CD14-positive monocyte (primary cell): Measurements from ENCODE around the gene INHBC. TPM values are rescaled to one million over a fixed set of nuclear protein-coding genes. Genes with fewer than 3 reads are reported as not detected.

ENCODE experiments used
- DNase-seq, 3 donors: peaks; one replicate each; pipeline ENCODE4 v3.0.0-alpha.2; 2011 to 2022
- H2AFZ ChIP-seq: 2 replicates; pipeline ENCODE4 v1.6.0; 2012; ENCODE audit warnings: mild to moderate bottlenecking, low read depth, low read length, inconsistent platforms; ENCODE audit not compliant: insufficient read depth, poor library complexity, severe bottlenecking
- H3K27ac ChIP-seq, 2 donors: 1 replicate in 1 of 2; 2 replicates in 1 of 2; pipeline ENCODE4 v1.5.1; 2012 to 2013; ENCODE audit warnings: low read length in 2 of 2, control low read depth in 1 of 2, inconsistent platforms in 1 of 2, low read depth in 1 of 2, mild to moderate bottlenecking in 1 of 2
- H3K27me3 ChIP-seq, 2 donors: one replicate each; pipeline versions ENCODE4 v1.6.0 to v1.6.1; 2011 to 2013; ENCODE audit warnings: low read length in 2 of 2; ENCODE audit not compliant: control insufficient read depth in 2 of 2, insufficient read depth in 2 of 2
- H3K36me3 ChIP-seq, 2 donors: replicated peaks in 1 of 2; 1 replicate in 1 of 2; 2 replicates in 1 of 2; pipeline versions ENCODE4 v1.5.1 to v1.6.1; 2012 to 2013; ENCODE audit warnings: low read length in 2 of 2, control low read depth in 1 of 2, inconsistent platforms in 1 of 2, mild to moderate bottlenecking in 1 of 2; ENCODE audit not compliant: insufficient read depth in 2 of 2, control insufficient read depth in 1 of 2
- H3K4me1 ChIP-seq, 2 donors: 1 replicate in 1 of 2; 2 replicates in 1 of 2; pipeline versions ENCODE4 v1.5.1 to v1.6.1; 2012 to 2013; ENCODE audit warnings: low read length in 2 of 2, control low read depth in 1 of 2, inconsistent platforms in 1 of 2, mild to moderate bottlenecking in 1 of 2, moderate library complexity in 1 of 2; ENCODE audit not compliant: insufficient read depth in 2 of 2, control insufficient read depth in 1 of 2
- H3K4me2 ChIP-seq: replicated peaks from 2 replicates; pipeline ENCODE3; 2012; ENCODE audit warnings: low read length, moderate library complexity, mild to moderate bottlenecking; ENCODE audit not compliant: poor library complexity, severe bottlenecking; ENCODE audit errors: extremely low read depth
- H3K4me3 ChIP-seq, 3 experiments: fragments of 200-600 bp in 1 of 3; sonication (generic) in 1 of 3; replicated peaks in 1 of 3; 1 replicate in 2 of 3; 2 replicates in 1 of 3; pipeline ENCODE4 v1.5.1; 2011 to 2013; ENCODE audit warnings: low read length in 3 of 3, mild to moderate bottlenecking in 3 of 3, control low read depth in 2 of 3, low read depth in 2 of 3, inconsistent platforms in 1 of 3, moderate library complexity in 1 of 3
- H3K79me2 ChIP-seq: 2 replicates; pipeline ENCODE4 v1.6.0; 2012; ENCODE audit warnings: mild to moderate bottlenecking, control low read depth, inconsistent platforms, low read length, moderate library complexity; ENCODE audit not compliant: insufficient read depth
- H3K9ac ChIP-seq: 2 replicates; pipeline ENCODE4 v1.6.0; 2017; ENCODE audit warnings: low read length, mild to moderate bottlenecking; ENCODE audit not compliant: insufficient read depth, poor library complexity, severe bottlenecking
- H3K9me3 ChIP-seq, 2 donors: replicated peaks in 1 of 2; 1 replicate in 1 of 2; 2 replicates in 1 of 2; pipeline versions ENCODE4 v1.5.1 to v1.6.1; 2012 to 2013; ENCODE audit warnings: low read length in 2 of 2, control low read depth in 1 of 2; ENCODE audit not compliant: control insufficient read depth in 1 of 2, insufficient read depth in 1 of 2
- H4K20me1 ChIP-seq: 2 replicates; pipeline ENCODE4 v1.6.0; 2012; ENCODE audit warnings: mild to moderate bottlenecking, low read length, control low read depth, moderate library complexity; ENCODE audit not compliant: insufficient read depth
- H3K27ac Mint-ChIP-seq, 7 donors: one replicate each; pipeline ENCODE4 v1.8.0; 2020; ENCODE audit warnings: mild to moderate bottlenecking in 7 of 7, mixed read lengths in 7 of 7, moderate library complexity in 6 of 7, inconsistent platforms in 2 of 7
- H3K27me3 Mint-ChIP-seq, 3 donors: one replicate each; pipeline ENCODE4 v1.8.0; 2021 to 2022; ENCODE audit warnings: low read depth in 3 of 3, mild to moderate bottlenecking in 3 of 3, mixed read lengths in 3 of 3, moderate library complexity in 3 of 3, inconsistent platforms in 1 of 3
- H3K36me3 Mint-ChIP-seq, 2 donors: one replicate each; pipeline ENCODE4 v1.8.0; 2020; ENCODE audit warnings: mixed read lengths in 2 of 2, inconsistent platforms in 1 of 2, mild to moderate bottlenecking in 1 of 2
- H3K4me1 Mint-ChIP-seq: one replicate; pipeline ENCODE4 v1.8.0; 2020; ENCODE audit warnings: mild to moderate bottlenecking, mixed read lengths
- H3K4me3 Mint-ChIP-seq, 2 donors: one replicate each; pipeline ENCODE4 v1.8.0; 2020; ENCODE audit warnings: mild to moderate bottlenecking in 2 of 2, mixed read lengths in 2 of 2, moderate library complexity in 1 of 2
- H3K9me3 Mint-ChIP-seq, 7 donors: one replicate each; pipeline ENCODE4 v1.8.0; 2020 to 2022; ENCODE audit warnings: mixed read lengths in 7 of 7, mild to moderate bottlenecking in 6 of 7, moderate library complexity in 6 of 7, inconsistent platforms in 2 of 7
- WGBS: methylation state at CpG from one replicate; pipeline ENCODE4 v1.1.5; 2013; ENCODE audit warnings: missing lambda C conversion rate; ENCODE audit not compliant: insufficient coverage; 5-methylcytosine and 5-hydroxymethylcytosine counted together
- intact Hi-C, 2 donors: fragments of 100-400 bp; cut with micrococcal nuclease; formaldehyde crosslinking; loops; one replicate each; pipeline versions ENCODE4 v1.15.0 to v1.15.1; 2023
- polyA plus RNA-seq, 3 donors: library from polyadenylated mRNA; depleted of rRNA in 1 of 3; unstranded in 2 of 3; stranded (reverse) in 1 of 3; fragments of 300-500 nt in 2 of 3; fragments of >200 nt in 1 of 3; fragmentation: Illumina TruSeq in 2 of 3; gene quantifications; 1 replicate in 2 of 3; 2 replicates in 1 of 3; pipeline ENCODE4 v1.2.3, GENCODE V29; 2012 to 2021
- TF ChIP-seq, protein P1 (sequence below): fragments of 200-600 bp; IDR thresholded peaks from one replicate; pipeline ENCODE4 v1.8.0; 2022; ENCODE audit warnings: antibody characterized with exemption, mild to moderate bottlenecking

INHBC gene
- polyA plus RNA-seq, 3 donors: not detected

DNA sequence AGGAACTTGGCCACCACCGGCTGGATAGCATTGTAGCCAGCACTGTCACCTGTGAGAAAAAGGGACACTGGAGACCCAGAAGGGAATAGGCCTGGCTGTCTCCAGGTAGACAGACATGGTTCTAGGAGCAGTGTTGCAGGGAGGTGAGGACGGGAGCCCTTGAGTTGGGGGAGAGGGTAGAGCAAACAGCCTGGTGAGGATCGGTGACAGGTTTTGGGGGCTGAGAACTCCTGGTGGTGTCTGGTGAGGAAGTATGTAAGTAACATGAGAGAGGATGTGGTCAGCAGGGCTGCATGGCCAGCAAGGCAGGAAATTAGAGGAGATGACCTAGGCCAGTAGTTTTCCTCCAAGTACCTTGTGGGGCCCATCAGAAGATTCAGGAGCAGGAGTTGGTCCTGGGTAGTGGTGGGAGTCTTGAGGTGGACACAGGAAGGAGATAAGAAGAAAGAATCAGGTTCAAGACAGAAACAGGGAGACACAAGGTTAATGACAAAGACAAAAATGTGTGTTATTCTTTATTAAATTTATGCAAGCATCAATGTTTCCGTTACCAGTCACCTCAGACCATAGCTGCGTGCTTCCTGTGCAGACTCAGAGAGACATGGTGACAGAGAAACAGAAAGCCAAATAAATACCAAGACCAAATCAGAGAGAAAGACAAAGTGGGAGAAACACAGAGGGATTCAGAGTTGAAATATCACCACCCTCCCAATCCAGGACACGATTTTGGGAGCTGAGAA lies 45.0 kb downstream of the INHBC start, which contains the start of gene ARHGAP9:
Gene ARHGAP9, minus strand, starts transcription at position 491 of the 740 bp plus-strand sequence. Its CDS starts 460 bp downstream, at position 31.
- H3K4me1 Mint-ChIP-seq: peaks cover 55% of the 10 kb centered on the region
- Histone ChIP-seq H4K20me1 (peaks cover 20% of the 10 kb centered on the region), H3K79me2 (peaks cover 59% of the 10 kb centered on the region), H3K9ac (peak within 1 kb of the TSS; percentile 83), H3K4me3 (peak within 1 kb of the TSS in 2 of 3 experiments; percentile 2 to 100), H3K27me3 (no peaks in the 10 kb centered on the region), H3K4me1 (peaks cover 42 to 60% of the 10 kb centered on the region in 2 donors), H3K27ac (peak within 1 kb of the TSS; percentile 62 to 83), H2AFZ (peak within 1 kb of the TSS; percentile 72), H3K9me3 (no peaks in the 10 kb centered on the region), H3K36me3 (peaks cover 7 to 12% of the 10 kb centered on the region in 2 donors), H3K4me2 (peak within 1 kb of the TSS; percentile 89)
- H3K27ac Mint-ChIP-seq: peak within 1 kb of the TSS; percentile 86 to 97 (median 96)
- WGBS: 41% methylated on average over 3 of the region's 6 CpGs
- peak in 2 of 3 donors; percentile 47 for DNase-seq
- H3K4me3 Mint-ChIP-seq: peak within 1 kb of the TSS; percentile 97 to 99
- peaks cover 14 to 28% of the 10 kb centered on the region in 2 donors for H3K36me3 Mint-ChIP-seq
- H3K9me3 Mint-ChIP-seq: no peaks in the 10 kb centered on the region
- H3K27me3 Mint-ChIP-seq: peaks cover 0 to 2% (median 0%) of the 10 kb centered on the region in 3 donors
- intact Hi-C loops: loop anchor here (5.0 to 10.0 kb wide), 4 partner anchors 43 to 145 kb away; partner anchors contain the start of genes DCTN2 (in 2 of the 2), DDIT3 (in 1 of the 2) and MBD6 (in 1 of the 2)
- TF ChIP-seq, protein P1, sequence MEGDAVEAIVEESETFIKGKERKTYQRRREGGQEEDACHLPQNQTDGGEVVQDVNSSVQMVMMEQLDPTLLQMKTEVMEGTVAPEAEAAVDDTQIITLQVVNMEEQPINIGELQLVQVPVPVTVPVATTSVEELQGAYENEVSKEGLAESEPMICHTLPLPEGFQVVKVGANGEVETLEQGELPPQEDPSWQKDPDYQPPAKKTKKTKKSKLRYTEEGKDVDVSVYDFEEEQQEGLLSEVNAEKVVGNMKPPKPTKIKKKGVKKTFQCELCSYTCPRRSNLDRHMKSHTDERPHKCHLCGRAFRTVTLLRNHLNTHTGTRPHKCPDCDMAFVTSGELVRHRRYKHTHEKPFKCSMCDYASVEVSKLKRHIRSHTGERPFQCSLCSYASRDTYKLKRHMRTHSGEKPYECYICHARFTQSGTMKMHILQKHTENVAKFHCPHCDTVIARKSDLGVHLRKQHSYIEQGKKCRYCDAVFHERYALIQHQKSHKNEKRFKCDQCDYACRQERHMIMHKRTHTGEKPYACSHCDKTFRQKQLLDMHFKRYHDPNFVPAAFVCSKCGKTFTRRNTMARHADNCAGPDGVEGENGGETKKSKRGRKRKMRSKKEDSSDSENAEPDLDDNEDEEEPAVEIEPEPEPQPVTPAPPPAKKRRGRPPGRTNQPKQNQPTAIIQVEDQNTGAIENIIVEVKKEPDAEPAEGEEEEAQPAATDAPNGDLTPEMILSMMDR: no peak

DNA sequence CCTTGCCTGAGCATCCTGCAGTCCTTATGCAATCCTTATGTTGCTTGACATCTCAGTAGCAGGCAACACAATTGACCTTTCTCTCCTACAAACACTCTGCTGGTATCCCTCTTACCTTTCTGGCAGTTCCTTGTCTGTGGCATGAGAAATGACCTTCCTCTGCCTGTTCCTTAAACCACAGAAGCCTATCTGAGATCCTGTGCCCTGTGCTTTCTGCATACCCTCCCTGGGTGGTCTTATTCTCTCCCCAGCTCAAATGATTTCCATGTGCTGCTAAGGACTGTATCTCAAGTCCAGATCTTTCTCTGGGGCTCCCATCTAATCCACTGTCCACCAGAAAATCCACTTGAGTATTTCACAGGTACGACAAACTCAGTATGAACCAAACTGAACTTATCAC lies 47.1 kb downstream of the INHBC start:
- Histone ChIP-seq H2AFZ (no peak overlapping the region), H3K4me1 (peaks cover 29 to 41% of the 10 kb centered on the region in 2 donors), H3K9ac (no peak overlapping the region), H4K20me1 (no peaks in the 10 kb centered on the region), H3K36me3 (no peaks in the 10 kb centered on the region), H3K4me3 (no peak overlapping the region), H3K9me3 (no peaks in the 10 kb centered on the region), H3K27ac (no peak overlapping the region), H3K4me2 (no peak overlapping the region), H3K27me3 (no peaks in the 10 kb centered on the region), H3K79me2 (peaks cover 38% of the 10 kb centered on the region)
- H3K27me3 Mint-ChIP-seq: peaks cover 0 to 2% (median 0%) of the 10 kb centered on the region in 3 donors
- H3K36me3 Mint-ChIP-seq: peaks cover 9 to 19% of the 10 kb centered on the region in 2 donors
- no peak overlapping the region for H3K4me3 Mint-ChIP-seq
- no CpG with 5 or more reads among the region's 1 CpG for WGBS
- H3K4me1 Mint-ChIP-seq: peaks cover 42% of the 10 kb centered on the region
- peak overlapping the region in 2 of 7 donors; percentile 4 to 48 for H3K27ac Mint-ChIP-seq
- TF ChIP-seq, protein P1: no peak
- H3K9me3 Mint-ChIP-seq: no peaks in the 10 kb centered on the region
- no peak for DNase-seq
- intact Hi-C loops: no loop called here
